Measurements from ENCODE around the gene MRPL23.

The MRPL23 gene

DNA sequence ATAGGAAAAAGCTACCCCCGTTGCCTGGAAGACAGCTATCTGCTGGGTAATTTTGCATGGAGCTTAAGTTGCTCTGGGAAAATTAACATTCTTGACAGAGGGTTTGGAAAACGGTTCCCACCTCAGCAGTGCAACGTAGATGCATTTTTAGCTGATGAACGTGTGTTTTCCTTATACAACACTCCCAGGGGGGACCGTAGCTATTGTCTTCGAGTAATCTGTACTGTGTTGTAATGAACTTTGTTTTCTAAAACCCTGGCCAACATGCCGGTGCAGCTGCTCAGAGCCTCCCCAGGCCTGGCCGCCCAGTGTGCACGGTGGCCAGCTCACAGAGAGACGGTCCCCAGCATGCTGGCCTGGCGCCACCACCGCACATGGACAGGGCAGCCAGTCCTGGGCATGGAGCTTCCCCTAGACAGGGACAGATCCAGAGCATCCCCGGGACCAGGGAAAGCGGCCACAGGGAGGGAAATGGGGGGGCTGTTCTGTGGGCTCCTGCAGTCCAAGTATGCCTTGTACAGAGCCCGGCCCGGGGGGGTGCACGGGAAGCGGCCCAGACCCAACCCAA lies 25.5 kb upstream of the MRPL23 start:
- no peak for DNase-seq

DNA sequence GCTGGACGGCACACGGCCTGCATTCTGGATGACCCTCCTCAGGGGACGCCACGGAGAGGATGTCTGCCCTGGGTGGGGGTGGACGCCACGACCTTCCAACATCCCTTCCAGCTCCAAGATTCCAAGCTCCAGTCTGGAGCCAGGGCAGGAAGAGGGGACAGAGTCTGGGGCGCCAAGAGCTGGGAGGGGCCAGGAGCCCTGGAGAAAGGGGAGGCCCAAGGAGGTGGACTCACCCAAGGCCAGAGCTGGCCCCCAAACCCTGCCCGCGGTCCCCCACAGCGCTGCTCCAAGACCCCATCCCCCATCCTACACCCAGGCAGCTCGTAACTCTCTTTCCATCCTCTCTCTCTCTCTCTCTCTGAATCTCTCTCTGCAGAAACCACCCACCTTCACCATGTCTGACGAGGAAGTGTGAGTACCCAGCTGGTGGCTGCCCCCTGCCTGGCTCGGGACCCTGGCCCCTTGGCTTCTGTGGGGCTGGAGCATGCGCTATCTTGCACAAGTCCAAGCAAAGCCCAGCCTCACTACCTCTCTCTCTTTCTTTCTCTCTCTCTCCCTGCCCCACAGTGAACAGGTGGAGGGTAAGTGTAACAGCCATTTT lies 24.6 kb upstream of the MRPL23 start:
- DNase-seq = no peak

DNA sequence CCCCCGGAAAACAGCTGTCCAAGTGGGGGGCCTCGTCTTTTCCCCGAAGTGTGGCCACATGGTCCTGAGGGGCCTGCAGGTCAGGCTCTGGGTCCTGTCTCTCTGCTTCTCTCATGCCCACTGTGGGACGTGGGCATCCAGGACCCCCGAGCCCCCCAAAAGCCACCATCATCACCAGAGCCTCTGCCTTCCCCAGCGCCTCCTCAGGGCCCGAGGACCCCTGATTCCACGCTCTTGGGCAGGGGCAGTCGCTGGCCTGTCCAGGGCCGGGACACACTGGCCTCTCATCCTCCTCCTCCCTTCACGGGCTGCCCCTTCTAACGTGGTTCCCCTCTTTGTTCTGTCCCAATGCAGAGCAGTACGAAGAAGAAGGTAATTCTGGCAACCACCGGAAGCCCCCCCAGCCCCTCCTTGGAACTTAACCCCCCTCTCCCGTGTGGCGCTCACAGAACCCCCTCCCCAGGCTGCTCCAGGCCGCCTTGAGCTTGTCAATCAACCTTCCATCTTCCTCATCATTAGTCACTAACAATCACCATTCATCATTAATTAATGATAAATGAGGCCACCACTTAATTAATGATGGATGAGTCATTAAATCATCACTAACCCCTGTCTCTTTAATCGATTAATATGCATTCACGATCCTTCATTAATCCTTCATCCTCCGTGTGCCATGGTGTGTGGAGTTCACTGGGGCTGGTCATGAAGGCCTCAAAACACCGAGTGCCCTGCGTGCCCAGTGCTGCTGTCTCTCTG lies 23.8 kb upstream of the MRPL23 start:
- no peak for DNase-seq

DNA sequence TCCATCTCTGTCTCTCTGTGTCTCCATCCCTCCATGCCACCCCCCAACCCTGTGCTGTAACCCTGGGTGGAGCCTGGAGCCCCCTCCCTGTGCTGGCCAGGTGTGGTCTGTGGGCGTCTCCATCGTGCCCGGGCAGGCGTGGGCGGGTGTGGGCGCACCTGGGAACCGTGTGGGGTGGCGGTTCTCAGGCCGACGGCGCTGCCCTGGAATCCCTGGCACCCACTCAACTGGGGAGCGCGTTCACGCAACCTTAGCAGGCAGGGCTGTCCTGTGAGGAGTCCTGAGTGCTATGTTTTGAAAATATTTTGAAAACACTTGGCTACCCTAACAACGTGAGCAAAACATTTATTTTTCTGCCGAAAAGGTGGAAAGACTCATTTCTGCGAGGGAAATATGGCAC lies 23.0 kb upstream of the MRPL23 start:
- DNase-seq = no peak

DNA sequence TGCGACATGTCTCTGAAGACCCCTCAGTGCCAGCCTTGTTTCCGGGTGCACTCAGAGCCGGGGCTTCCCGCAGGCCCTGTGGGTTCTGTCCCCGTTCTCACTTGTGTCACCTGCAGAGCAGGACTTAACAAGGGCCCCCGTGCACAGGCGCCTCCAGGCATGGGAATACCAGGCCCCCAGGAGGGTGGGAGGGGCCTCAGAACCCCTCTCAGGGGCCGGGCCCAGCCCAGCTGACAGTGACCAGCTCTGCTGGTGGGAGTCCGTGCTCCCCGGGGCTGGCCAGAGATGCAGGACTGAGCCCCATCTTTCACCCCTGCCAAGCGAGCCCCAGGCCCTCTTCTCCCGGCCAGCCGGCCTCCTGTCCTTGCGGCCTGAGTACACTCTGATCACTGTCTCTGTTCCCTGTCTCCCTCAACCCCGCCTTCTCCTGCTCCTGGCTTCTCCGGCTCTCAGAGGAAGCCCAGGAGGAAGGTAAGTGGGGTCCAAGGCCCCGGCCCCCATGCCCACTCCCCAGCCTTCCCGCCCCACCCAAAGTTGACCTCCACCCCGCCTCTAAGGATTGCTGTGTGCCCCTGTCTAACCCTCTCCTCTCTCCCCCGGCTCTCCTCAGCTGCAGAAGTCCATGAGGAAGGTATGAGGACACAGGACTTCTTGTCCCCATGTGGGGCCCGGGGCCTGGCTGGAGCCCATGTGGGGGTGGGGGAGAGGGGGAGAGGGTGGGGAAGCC lies 22.3 kb upstream of the MRPL23 start:
- DNase-seq = no peak

DNA sequence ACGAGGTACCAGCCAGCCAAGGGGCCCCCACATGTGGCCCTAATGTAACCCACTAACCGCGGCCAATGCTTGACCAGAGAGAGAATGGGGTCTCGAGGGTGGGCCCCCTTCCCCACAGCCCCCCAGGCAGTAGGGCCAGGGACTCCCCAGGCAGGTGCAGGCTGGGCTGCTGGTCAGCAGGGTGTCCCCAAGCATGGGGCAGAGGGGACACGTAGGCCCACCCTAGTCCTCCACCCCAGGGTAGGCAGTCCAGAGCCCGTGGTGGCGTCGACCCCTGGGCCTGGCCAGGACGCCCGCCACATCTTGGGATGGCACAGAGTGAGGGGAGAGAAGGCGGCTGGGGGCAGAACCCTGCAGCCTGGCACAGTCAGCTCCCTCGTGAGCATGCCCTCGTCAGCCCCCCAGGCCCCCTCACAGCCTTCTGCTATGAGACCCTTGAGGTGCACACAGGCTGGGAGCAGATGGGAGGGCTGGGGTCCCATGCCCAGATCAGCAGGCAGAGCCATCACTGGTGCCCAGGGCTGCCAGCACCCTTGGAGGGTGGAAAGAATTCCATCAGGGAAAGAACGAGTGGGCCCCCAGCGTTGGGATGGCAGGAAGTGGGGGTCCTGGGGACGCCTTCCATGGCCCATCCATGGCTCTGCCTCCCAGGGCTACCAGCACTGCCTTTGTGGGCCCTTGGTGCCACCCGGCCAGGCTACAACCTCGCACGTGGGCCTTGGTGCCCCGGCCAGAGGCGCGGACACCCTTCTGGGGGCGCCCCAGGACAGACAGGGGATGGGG lies 21.6 kb upstream of the MRPL23 start:
- no peak for DNase-seq

DNA sequence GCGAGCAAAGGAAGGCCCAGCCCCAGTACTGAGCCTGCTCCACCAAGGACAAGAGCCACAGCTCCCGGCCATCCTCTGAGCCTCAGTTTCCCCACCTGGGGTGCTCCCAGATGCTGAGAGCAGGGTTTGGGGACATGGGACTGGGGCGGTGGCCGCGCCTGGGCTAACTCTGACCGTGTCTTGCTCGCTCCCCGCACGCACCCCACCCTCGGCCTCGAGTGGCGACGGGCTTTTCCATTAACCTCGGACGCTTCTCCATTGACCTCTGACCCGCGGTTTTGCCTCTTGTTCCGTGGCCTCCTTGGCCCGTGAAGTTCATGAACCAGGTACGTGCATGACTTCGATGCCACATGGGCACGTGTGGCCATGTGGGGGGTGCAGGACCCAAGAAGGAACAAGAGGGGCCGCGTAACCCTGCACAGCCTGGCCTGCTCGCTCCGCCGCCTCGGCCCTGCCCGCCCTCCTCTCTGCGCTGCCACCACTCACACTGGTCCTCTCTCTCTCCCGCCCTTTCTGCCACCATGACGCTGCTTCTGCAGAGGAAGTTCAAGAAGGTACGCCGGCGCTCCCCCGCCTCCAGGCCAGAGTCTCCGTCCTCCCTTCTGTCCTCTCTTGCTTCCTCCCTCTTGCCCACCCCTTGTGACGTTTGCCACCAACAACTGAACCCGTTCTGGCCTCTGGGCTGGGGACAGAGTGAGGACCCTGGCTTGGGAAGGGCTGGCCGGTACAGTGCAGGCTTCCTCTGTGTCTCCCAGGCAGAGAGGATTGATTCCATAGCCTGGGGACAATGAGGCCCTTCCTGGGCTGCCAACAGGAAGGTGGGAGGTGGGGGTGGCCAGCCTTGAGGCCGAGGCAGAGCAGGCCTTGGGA lies 20.7 kb upstream of the MRPL23 start:
- DNase-seq = no peak

DNA sequence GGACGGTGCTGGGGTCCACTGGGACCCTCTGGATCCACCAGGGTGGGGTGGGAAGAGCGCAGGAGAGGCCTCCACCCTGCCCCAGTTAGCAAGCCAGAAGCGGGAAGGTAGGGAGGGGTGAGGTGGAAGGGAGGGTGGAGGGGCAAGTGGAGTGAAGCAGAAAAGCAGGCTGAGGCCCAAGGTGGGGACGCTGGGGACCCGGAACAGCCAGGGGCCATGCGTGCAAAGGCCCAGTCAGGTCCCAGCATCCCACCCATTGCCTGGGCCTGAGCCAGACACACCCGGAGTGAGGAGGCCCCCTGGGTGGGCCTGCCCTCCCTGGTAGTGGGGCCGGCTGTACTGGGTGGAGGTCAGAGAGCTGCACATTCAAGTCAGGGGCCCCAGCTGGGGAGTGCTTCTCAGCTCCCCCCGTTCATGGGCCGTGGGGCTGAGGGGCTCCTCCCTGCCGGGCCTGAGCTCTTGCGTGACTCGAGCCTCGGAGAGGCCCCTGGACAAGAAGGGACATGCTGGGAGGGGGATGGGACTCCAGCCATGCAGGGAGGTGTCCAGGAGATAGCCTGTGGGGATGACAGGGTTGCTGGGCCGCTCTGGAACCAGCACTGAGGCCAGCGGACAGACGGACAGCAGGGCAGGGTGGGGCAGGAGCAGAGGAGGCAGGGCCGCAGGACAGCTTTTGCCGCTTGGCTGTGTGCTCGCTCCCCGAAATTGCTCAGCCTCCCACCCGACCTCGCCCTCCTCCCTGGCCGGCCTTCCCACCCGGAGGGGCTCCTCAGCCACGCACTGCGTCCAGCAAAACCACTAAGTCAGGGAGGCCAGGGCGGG lies 19.9 kb upstream of the MRPL23 start:
- DNase-seq = no peak

DNA sequence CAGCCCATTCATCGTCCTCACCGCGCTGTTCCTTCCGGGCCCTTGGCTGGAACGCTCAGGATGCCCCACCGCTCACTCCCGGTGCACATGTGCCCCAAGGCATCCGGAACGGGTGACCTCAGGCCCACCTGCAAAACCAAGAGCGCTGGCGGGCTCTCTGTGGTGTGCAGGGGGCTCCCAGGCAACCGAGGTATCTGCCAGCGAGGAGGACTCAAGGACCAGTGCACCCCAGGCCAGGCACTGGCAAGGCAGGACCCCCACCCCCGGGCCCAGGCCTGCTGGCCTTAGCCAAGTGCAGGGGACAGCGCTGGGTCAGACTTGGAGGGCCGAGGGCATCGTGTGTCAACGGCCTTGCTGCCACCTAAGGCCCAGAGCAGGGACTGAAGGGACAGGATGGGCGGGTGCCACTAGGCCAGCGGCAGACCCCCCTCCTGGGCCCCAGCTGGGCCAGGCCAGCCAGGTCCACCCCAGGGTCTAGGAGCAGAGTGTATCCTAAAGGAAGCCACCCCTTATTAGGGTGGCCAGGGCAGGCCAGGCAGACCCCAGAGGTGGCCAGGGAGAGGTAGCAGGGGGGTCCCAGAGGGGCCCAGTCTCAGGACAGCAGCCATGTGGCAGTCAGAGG lies 19.2 kb upstream of the MRPL23 start:
- no peak for DNase-seq

DNA sequence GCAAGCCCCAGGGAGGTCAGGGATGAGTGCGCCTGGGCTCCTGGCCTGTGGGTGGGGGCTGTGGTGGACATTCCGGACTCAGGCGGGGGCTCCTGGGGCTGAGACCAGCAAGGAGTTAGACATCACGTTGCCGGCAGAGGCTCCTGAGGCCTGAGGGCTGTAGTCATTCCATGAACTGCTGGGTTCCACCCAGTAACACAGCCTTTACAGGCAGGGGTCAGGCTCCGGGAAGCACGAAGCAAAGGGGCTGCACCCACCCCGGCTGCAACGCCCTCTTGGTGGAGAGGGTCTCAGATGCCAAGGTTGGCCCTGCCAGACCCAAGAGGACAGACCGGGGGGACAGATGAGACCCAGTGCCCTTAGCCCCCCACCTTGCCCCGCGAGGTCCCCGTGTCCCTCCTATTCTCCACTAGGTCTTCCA lies 18.7 kb upstream of the MRPL23 start:
- no peak for DNase-seq

DNA sequence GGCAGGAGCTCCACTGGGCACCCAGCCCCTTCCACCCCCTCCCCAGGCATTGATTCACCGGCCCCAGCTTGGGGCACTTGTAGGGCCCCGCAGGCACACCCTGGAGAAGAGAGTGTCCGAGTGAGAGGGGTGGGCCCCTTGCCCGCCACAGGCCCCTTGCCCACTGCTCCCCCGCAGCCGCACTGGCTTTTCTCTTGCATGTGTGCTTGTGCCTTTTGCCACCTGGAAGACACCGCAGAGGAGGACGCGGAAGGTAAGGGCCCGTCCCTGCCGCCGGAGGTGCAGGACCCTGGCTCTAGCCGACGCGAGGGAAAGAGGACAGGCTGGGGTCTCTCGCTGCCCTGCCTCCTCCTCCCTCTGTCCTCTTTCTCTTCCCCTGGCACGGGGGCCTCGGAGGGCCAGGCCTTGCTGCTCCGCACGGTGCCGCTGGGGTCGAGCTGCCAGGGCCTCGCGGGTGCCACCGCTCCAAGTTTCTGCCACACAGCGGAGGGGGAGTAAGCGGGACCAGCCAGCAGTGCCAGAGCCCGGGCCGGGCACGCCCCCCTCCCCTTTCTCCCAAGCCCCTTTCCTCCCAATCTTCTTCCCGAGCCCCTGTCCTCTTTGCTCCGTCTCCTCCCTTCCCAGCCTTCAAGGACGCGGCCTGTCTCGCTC lies 18.1 kb upstream of the MRPL23 start:
- DNase-seq = no peak

DNA sequence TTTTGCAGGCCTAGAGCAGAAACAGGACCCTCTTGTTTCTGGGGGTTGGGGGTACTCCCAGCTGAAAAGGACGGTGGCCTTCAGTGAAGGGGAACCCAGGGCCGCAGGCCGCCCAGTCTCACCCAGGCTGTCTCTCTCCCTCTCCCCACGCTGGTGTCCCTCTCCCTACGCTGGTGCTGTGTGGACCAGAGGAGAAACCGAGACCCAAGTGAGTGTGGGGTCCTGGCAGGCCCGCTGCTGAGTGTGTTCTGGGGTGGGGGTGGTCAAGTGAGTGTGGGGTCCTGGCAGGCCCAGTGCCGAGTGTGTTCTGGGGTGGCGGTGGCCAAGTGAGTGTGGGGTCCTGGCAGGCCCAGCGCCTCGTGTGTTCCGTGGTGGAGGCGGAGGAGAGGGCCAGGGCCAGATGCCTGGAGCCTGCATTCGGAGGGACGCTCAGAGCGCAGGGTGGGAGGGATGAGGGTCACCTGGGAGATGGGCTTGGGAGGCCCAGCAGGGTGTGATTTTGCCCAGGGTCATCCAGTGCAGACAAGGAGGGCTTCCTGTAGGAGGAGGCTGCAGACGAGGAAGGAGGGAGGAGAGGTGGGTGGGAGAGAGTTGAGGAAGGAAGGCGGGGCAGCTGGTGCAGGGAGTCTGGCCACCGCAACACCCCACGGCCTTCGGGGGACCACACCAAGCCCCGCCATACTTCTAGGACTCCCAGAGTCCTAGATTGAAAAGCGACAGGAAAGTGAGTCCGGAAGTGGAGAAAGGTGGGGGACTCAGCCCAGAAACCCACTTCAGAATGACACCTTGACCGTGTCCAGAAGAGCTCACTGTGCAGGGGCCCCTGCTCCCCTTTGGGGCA lies 17.3 kb upstream of the MRPL23 start:
- DNase-seq = no peak

DNA sequence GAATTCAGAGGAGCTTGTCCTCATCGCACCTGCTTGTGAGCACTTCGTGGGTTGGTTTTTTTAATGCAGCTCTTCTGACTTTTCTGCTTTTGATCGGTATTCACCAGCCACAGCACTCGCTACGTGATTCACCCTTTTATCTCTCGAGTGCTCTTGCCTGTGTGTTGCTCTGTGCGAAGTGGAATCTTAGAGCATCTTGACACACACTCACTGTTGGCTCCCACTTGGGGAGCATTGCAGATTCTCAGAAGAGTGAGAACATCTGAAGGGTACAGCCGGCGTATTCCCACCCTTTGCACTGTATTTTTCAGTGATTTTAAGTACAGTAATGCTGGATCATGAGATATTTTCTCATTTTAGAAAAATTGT lies 16.7 kb upstream of the MRPL23 start:
- DNase-seq = no peak

DNA sequence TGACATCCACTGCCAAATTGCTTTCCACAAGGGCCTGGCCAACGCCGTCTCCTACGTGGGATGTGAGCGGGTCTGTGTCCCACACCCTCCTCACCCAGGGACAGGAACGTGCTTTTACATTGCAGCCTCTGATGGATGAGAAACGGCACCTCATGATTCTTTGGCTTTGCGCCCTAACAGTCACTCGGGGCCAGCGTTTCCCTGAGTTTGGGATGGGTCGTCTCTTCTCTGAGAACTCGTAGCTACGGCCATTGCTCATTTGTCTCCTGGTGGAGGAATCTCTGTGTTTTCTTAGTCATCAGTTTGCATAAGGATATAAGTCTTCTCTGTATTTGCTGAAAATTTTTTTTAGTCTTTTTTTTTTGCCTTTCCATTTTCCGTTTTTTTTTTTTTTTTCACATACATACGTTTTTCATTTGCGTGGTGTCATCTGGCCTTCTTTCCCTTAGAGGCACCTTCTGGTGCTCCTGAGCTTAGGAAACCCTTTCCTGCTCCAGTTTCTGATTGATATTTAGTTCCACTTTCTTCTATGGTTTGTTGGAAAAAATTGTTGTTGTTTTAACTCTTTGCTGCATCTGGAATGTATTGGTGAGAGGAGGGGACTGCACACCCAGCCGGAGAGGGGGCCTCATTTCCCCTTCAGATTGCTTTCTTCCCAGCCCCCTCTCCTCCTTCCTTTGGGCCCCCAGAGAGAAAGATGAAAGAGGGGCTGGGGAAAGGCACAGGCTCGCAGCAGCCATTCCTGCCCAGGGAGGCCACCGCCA lies 15.6 kb upstream of the MRPL23 start:
- DNase-seq = no peak

DNA sequence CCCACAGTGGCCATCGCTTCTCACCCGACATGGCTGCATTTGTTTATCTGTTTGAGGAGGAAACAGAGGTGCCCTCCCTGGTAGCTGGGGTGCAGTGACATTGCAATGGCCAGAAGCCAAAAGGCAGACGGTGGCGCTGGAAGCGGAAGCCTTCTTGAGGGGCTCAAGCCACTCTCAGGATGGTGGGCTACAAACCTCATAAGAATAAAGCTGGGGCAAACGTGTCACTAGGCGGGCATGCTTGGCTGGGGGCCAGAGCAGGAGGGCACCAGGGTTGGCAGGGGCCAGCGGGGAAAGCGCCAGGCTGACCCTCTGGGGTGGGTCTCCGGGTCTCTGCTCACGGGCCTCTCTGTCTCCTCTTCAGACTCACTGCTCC lies 15.0 kb upstream of the MRPL23 start:
- DNase-seq = no peak

DNA sequence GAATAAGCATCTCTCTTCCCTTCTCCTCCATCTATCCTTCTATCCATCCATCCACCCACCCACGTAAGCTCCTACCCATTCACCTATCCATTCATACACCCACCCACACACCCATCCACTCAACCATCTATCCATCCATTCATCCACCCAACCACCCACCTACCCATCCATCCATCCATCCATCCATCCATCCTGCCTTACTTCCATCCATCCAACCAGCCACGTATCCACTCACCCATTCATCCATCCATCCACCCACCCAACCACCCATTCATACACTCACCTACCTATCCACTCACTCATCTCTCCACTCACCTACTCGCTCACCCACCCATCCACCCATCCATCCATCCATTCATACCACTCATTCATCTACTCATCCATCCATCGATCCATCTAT lies 14.5 kb upstream of the MRPL23 start:
- DNase-seq = no peak

DNA sequence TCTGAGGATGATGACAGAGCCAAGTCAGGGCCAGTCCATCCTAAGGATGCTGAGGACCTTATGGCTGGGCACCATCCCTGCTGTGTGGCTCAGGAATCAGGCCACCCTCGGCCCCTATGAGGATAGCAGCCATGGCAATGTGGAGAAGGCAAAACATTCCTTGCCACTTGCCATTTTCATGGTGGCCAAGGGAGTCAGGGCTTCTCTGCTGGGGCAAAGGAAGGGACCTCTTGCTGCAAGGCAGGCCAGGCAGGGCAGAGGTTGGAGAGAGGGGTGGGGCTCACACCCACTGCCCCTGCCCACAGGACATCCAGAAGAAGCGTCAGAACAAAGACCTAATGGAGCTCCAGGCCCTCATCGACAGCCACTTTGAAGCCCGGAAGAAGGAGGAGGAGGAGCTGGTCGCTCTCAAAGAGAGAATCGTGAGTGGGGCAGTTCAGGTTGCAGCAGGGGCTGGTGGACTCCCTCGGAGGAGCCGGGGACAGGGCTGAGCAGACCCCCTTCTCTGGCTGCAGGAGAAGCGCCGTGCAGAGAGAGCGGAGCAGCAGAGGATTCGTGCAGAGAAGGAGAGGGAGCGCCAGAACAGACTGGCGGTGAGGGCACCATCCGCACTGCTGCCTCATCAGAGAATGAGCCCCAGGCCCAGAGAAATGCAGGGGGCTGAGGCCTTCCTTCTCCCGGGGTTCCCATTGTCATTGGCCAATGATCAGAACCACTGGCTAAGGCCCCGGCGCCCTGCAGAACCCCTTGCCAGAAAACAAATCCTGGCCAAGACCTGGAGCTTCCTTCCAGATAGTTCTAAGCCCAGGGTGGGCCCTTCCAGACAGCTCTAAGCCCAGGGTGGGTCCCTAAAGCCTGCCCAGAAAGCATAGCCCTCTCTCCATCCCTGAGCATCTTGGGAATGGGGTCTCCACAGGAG lies 13.5 kb upstream of the MRPL23 start:
- DNase-seq = no peak
